ENCODE data around the gene TNPO2. TPM values are rescaled to one million over a fixed set of nuclear protein-coding genes. Genes with fewer than 3 reads are reported as not detected.
A peak's percentile ranks its signal among the peaks of the same experiment; 100 is the strongest.

Gene TNPO2
- total RNA-seq, 1 experiment from 2014 or later: 105 TPM

DNA sequence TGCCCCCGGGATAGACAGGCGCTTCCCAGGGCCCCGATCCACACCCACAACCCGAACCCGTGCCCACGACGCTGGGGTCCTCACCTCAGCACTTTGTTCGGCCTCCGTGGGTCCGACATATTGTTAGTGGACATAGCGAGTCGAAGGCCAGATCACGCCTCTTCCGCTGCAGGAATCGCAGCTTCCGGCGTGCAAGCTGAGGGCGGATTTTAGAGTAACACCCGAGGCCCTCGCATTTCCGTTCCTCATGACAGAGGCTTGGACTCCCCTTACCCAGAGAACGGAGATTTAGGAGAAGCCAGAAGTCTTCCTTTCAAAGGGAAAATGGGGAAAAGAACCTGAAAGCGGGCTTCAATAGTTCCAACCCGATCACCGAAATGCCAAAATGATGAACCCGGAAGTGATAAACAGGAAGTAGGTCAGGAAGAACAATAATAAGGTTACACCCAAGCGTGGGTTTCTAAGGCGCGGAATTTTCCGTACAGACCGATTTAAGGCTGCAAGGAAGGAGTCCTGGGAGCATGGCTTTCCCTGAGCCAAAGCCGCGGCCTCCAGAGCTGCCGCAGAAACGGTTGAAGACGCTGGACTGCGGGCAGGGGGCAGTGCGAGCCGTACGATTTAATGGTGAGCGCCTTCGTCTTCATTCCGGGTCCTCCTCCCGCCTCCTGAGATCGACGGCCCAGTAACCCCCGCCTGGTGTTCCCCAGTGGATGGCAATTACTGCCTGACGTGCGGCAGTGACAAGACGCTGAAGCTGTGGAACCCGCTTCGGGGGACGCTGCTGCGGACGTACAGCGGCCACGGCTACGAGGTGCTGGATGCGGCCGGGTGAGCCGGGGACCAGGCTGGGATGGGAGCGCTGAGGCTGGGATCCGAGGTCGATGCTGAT lies 54.2 kb downstream of the TNPO2 start (continued):
- TF ChIP-seq GRHL2 (CRISPR knock-in tag; IDR thresholded peaks at IDR 0.05; ENCODE audit: insufficient replicate concordance, severe bottlenecking): no peak
- no peak for TF ChIP-seq GTF2I (CRISPR knock-in tag; conservative IDR thresholded peaks at IDR 0.05)
- peak; percentile 60; the same call in 1 of the 2 replicates for TF ChIP-seq RELA (CRISPR knock-in tag; IDR thresholded peaks at IDR 0.05; ENCODE audit: borderline replicate concordance)
- TF ChIP-seq, protein P1, sequence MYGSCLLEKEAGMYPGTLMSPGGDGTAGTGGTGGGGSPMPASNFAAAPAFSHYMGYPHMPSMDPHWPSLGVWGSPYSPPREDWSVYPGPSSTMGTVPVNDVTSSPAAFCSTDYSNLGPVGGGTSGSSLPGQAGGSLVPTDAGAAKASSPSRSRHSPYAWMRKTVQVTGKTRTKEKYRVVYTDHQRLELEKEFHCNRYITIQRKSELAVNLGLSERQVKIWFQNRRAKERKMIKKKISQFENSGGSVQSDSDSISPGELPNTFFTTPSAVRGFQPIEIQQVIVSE (CRISPR knock-in tag; IDR thresholded peaks at IDR 0.05; ENCODE audit: borderline replicate concordance): no peak
- peak; percentile 87 for TF ChIP-seq GABPB1 (CRISPR knock-in tag; IDR thresholded peaks at IDR 0.05)
- TF ChIP-seq, protein P2, sequence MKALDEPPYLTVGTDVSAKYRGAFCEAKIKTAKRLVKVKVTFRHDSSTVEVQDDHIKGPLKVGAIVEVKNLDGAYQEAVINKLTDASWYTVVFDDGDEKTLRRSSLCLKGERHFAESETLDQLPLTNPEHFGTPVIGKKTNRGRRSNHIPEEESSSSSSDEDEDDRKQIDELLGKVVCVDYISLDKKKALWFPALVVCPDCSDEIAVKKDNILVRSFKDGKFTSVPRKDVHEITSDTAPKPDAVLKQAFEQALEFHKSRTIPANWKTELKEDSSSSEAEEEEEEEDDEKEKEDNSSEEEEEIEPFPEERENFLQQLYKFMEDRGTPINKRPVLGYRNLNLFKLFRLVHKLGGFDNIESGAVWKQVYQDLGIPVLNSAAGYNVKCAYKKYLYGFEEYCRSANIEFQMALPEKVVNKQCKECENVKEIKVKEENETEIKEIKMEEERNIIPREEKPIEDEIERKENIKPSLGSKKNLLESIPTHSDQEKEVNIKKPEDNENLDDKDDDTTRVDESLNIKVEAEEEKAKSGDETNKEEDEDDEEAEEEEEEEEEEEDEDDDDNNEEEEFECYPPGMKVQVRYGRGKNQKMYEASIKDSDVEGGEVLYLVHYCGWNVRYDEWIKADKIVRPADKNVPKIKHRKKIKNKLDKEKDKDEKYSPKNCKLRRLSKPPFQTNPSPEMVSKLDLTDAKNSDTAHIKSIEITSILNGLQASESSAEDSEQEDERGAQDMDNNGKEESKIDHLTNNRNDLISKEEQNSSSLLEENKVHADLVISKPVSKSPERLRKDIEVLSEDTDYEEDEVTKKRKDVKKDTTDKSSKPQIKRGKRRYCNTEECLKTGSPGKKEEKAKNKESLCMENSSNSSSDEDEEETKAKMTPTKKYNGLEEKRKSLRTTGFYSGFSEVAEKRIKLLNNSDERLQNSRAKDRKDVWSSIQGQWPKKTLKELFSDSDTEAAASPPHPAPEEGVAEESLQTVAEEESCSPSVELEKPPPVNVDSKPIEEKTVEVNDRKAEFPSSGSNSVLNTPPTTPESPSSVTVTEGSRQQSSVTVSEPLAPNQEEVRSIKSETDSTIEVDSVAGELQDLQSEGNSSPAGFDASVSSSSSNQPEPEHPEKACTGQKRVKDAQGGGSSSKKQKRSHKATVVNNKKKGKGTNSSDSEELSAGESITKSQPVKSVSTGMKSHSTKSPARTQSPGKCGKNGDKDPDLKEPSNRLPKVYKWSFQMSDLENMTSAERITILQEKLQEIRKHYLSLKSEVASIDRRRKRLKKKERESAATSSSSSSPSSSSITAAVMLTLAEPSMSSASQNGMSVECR (CRISPR knock-in tag; IDR thresholded peaks at IDR 0.05; ENCODE audit: borderline replicate concordance): peak; percentile 57; the same call in 1 of the 2 replicates
- TF ChIP-seq, protein P3, sequence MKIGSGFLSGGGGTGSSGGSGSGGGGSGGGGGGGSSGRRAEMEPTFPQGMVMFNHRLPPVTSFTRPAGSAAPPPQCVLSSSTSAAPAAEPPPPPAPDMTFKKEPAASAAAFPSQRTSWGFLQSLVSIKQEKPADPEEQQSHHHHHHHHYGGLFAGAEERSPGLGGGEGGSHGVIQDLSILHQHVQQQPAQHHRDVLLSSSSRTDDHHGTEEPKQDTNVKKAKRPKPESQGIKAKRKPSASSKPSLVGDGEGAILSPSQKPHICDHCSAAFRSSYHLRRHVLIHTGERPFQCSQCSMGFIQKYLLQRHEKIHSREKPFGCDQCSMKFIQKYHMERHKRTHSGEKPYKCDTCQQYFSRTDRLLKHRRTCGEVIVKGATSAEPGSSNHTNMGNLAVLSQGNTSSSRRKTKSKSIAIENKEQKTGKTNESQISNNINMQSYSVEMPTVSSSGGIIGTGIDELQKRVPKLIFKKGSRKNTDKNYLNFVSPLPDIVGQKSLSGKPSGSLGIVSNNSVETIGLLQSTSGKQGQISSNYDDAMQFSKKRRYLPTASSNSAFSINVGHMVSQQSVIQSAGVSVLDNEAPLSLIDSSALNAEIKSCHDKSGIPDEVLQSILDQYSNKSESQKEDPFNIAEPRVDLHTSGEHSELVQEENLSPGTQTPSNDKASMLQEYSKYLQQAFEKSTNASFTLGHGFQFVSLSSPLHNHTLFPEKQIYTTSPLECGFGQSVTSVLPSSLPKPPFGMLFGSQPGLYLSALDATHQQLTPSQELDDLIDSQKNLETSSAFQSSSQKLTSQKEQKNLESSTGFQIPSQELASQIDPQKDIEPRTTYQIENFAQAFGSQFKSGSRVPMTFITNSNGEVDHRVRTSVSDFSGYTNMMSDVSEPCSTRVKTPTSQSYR (CRISPR knock-in tag; IDR thresholded peaks at IDR 0.05): no peak
- TF ChIP-seq ZNF219 (CRISPR knock-in tag; IDR thresholded peaks at IDR 0.05; ENCODE audit: borderline replicate concordance): no peak
- TF ChIP-seq, protein P4, sequence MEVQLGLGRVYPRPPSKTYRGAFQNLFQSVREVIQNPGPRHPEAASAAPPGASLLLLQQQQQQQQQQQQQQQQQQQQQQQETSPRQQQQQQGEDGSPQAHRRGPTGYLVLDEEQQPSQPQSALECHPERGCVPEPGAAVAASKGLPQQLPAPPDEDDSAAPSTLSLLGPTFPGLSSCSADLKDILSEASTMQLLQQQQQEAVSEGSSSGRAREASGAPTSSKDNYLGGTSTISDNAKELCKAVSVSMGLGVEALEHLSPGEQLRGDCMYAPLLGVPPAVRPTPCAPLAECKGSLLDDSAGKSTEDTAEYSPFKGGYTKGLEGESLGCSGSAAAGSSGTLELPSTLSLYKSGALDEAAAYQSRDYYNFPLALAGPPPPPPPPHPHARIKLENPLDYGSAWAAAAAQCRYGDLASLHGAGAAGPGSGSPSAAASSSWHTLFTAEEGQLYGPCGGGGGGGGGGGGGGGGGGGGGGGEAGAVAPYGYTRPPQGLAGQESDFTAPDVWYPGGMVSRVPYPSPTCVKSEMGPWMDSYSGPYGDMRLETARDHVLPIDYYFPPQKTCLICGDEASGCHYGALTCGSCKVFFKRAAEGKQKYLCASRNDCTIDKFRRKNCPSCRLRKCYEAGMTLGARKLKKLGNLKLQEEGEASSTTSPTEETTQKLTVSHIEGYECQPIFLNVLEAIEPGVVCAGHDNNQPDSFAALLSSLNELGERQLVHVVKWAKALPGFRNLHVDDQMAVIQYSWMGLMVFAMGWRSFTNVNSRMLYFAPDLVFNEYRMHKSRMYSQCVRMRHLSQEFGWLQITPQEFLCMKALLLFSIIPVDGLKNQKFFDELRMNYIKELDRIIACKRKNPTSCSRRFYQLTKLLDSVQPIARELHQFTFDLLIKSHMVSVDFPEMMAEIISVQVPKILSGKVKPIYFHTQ (CRISPR knock-in tag; IDR thresholded peaks at IDR 0.05): 0 out of 2 replicates have a peak, but pooled peaks have one; percentile 19
- TF ChIP-seq JUN (CRISPR knock-in tag; IDR thresholded peaks at IDR 0.05): no peak; the same call in none of the 2 replicates
- TF ChIP-seq, protein P5, sequence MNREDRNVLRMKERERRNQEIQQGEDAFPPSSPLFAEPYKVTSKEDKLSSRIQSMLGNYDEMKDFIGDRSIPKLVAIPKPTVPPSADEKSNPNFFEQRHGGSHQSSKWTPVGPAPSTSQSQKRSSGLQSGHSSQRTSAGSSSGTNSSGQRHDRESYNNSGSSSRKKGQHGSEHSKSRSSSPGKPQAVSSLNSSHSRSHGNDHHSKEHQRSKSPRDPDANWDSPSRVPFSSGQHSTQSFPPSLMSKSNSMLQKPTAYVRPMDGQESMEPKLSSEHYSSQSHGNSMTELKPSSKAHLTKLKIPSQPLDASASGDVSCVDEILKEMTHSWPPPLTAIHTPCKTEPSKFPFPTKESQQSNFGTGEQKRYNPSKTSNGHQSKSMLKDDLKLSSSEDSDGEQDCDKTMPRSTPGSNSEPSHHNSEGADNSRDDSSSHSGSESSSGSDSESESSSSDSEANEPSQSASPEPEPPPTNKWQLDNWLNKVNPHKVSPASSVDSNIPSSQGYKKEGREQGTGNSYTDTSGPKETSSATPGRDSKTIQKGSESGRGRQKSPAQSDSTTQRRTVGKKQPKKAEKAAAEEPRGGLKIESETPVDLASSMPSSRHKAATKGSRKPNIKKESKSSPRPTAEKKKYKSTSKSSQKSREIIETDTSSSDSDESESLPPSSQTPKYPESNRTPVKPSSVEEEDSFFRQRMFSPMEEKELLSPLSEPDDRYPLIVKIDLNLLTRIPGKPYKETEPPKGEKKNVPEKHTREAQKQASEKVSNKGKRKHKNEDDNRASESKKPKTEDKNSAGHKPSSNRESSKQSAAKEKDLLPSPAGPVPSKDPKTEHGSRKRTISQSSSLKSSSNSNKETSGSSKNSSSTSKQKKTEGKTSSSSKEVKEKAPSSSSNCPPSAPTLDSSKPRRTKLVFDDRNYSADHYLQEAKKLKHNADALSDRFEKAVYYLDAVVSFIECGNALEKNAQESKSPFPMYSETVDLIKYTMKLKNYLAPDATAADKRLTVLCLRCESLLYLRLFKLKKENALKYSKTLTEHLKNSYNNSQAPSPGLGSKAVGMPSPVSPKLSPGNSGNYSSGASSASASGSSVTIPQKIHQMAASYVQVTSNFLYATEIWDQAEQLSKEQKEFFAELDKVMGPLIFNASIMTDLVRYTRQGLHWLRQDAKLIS (CRISPR knock-in tag; IDR thresholded peaks at IDR 0.05; ENCODE audit: borderline replicate concordance): no peak
- 0 out of 2 replicates have a peak, but pooled peaks have one; percentile 12 for TF ChIP-seq ESRRA (CRISPR knock-in tag; IDR thresholded peaks at IDR 0.05; ENCODE audit: borderline replicate concordance)
- TF ChIP-seq, protein P6, sequence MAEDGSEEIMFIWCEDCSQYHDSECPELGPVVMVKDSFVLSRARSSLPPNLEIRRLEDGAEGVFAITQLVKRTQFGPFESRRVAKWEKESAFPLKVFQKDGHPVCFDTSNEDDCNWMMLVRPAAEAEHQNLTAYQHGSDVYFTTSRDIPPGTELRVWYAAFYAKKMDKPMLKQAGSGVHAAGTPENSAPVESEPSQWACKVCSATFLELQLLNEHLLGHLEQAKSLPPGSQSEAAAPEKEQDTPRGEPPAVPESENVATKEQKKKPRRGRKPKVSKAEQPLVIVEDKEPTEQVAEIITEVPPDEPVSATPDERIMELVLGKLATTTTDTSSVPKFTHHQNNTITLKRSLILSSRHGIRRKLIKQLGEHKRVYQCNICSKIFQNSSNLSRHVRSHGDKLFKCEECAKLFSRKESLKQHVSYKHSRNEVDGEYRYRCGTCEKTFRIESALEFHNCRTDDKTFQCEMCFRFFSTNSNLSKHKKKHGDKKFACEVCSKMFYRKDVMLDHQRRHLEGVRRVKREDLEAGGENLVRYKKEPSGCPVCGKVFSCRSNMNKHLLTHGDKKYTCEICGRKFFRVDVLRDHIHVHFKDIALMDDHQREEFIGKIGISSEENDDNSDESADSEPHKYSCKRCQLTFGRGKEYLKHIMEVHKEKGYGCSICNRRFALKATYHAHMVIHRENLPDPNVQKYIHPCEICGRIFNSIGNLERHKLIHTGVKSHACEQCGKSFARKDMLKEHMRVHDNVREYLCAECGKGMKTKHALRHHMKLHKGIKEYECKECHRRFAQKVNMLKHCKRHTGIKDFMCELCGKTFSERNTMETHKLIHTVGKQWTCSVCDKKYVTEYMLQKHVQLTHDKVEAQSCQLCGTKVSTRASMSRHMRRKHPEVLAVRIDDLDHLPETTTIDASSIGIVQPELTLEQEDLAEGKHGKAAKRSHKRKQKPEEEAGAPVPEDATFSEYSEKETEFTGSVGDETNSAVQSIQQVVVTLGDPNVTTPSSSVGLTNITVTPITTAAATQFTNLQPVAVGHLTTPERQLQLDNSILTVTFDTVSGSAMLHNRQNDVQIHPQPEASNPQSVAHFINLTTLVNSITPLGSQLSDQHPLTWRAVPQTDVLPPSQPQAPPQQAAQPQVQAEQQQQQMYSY (CRISPR knock-in tag; IDR thresholded peaks at IDR 0.05): no peak
- TF ChIP-seq, protein P7, sequence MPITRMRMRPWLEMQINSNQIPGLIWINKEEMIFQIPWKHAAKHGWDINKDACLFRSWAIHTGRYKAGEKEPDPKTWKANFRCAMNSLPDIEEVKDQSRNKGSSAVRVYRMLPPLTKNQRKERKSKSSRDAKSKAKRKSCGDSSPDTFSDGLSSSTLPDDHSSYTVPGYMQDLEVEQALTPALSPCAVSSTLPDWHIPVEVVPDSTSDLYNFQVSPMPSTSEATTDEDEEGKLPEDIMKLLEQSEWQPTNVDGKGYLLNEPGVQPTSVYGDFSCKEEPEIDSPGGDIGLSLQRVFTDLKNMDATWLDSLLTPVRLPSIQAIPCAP (CRISPR knock-in tag; IDR thresholded peaks at IDR 0.05): no peak
- no peak for TF ChIP-seq ZNF121 (CRISPR knock-in tag; IDR thresholded peaks at IDR 0.05)
- no peak for TF ChIP-seq CREB1 (CRISPR knock-in tag; IDR thresholded peaks at IDR 0.05)
- no peak for TF ChIP-seq RORB (CRISPR knock-in tag; IDR thresholded peaks at IDR 0.05)
- TF ChIP-seq JAZF1 (CRISPR knock-in tag; IDR thresholded peaks at IDR 0.05): no peak

Data from WTC11 (cell line).